ENCODE measurements around the gene DMD.

The DMD gene

GRCh38 chrX:31255310-31256033 lies 1955.9 kb downstream of the DMD start:
- no peak for DNase-seq

- DNase-seq: no peak
These were observed 1959.2 kb downstream of the DMD start for GRCh38 chrX:31252133-31252532.

- no peak for DNase-seq
These were observed 1960.0 kb downstream of the DMD start for GRCh38 chrX:31251336-31251735.

- DNase-seq: no peak
These were observed 1965.6 kb downstream of the DMD start for GRCh38 chrX:31245714-31246113.

- DNase-seq: no peak
These were observed 1967.5 kb downstream of the DMD start for GRCh38 chrX:31243804-31244203.

GRCh38 chrX:31240982-31241381 lies 1970.4 kb downstream of the DMD start:
- no peak for DNase-seq

GRCh38 chrX:31237189-31237588 lies 1974.2 kb downstream of the DMD start:
- no peak for DNase-seq

GRCh38 chrX:31236231-31236630 lies 1975.1 kb downstream of the DMD start:
- no peak for DNase-seq

GRCh38 chrX:31233941-31234496 lies 1977.3 kb downstream of the DMD start:
- no peak for DNase-seq

GRCh38 chrX:31232506-31232905 lies 1978.8 kb downstream of the DMD start:
- no peak for DNase-seq

GRCh38 chrX:31228909-31229308 lies 1982.4 kb downstream of the DMD start:
- DNase-seq: no peak

- no peak for DNase-seq
These were observed 1982.9 kb downstream of the DMD start for GRCh38 chrX:31228415-31228832.

GRCh38 chrX:31227250-31227649 lies 1984.1 kb downstream of the DMD start:
- DNase-seq: no peak

- DNase-seq: no peak
These were observed 1985.5 kb downstream of the DMD start for GRCh38 chrX:31225819-31226218.

- no peak for DNase-seq
These were observed 1986.9 kb downstream of the DMD start for GRCh38 chrX:31224381-31225012.

GRCh38 chrX:31223817-31224216 lies 1987.5 kb downstream of the DMD start:
- DNase-seq: no peak

- no peak for DNase-seq
These were observed 1988.4 kb downstream of the DMD start for GRCh38 chrX:31222946-31223345.

- DNase-seq: no peak
These were observed 1992.2 kb downstream of the DMD start for GRCh38 chrX:31219174-31219573.

GRCh38 chrX:31217084-31217483 lies 1994.3 kb downstream of the DMD start:
- no peak for DNase-seq

- no peak for DNase-seq
These were observed 1996.0 kb downstream of the DMD start for GRCh38 chrX:31215277-31215815.

- no peak for DNase-seq
These were observed 1997.4 kb downstream of the DMD start for GRCh38 chrX:31213941-31214340.

GRCh38 chrX:31212856-31213748 lies 1998.2 kb downstream of the DMD start:
- DNase-seq: no peak

GRCh38 chrX:31209005-31209628 lies 2002.2 kb downstream of the DMD start:
- no peak for DNase-seq

Data from CD4-positive, alpha-beta T cell treated with Interleukin-17A for 4 hours (primary cell).